GM18502 (cell line): ENCODE data around the gene NOTCH2NLA.
"Not testable (repeated sequence)": the region's sequence is repeated elsewhere in the genome, so short reads cannot be mapped to it uniquely, and the experiment has no call there.

ENCODE experiments used
- ATAC-seq: cut with Tn5 transposase; IDR thresholded peaks from one replicate; pipeline ENCODE4 v1.9.1; 2021; ENCODE audit warnings: mild to moderate bottlenecking; ENCODE audit not compliant: unreplicated experiment, poor library complexity

Gene NOTCH2NLA

GRCh38 chr1:146174531-146174930, 54.3 kb downstream of the NOTCH2NLA start:
- not testable (repeated sequence) for ATAC-seq

GRCh38 chr1:146167740-146168139, 61.1 kb downstream of the NOTCH2NLA start:
- ATAC-seq: not testable (repeated sequence)

GRCh38 chr1:146167273-146167672, 61.5 kb downstream of the NOTCH2NLA start:
- ATAC-seq: not testable (repeated sequence)

- not testable (repeated sequence) for ATAC-seq
Measured at GRCh38 chr1:146144465-146144864, 84.4 kb downstream of the NOTCH2NLA start, which contains the start of gene NBPF10. NBPF10 (minus strand) TSS chr1:146144804; CDS start chr1:146144769, 35 bp downstream.
